Activated CD8-positive, alpha-beta memory T cell treated with anti-CD3 and anti-CD28 coated beads, Interleukin-2, amount 50 U/mL, for 4 hours (primary cell): ENCODE results near the gene PSAT1.
"Not testable (repeated sequence)": the region's sequence is repeated elsewhere in the genome, so short reads cannot be mapped to it uniquely, and the experiment has no call there.

ENCODE experiments used
- DNase-seq: peaks from one replicate; pipeline ENCODE4 v3.0.0-alpha.2; 2020

PSAT1 gene

GRCh38 chr9:78296893-78297671 lies at the start of gene PSAT1:
Gene PSAT1 (plus strand): TSS chr9:78297125. CDS start chr9:78297211, 86 bp downstream.
- peak; percentile 84 for DNase-seq

GRCh38 chr9:78248635-78249034 lies 48.3 kb upstream of the PSAT1 start:
- no peak for DNase-seq

GRCh38 chr9:78249542-78249941 lies 47.4 kb upstream of the PSAT1 start:
- DNase-seq, result no peak

- no peak for DNase-seq
Observed at GRCh38 chr9:78252616-78253015, 44.3 kb upstream of the PSAT1 start.

GRCh38 chr9:78253285-78253684 lies 43.6 kb upstream of the PSAT1 start:
- DNase-seq, result no peak

- DNase-seq, result no peak
Observed at GRCh38 chr9:78261403-78262001, 35.4 kb upstream of the PSAT1 start.

GRCh38 chr9:78262655-78263054 lies 34.3 kb upstream of the PSAT1 start:
- no peak for DNase-seq

GRCh38 chr9:78267889-78268288 lies 29.0 kb upstream of the PSAT1 start:
- no peak for DNase-seq

- DNase-seq, result no peak
Observed at GRCh38 chr9:78269784-78270183, 27.1 kb upstream of the PSAT1 start.

- DNase-seq, result no peak
Observed at GRCh38 chr9:78272307-78272706, 24.6 kb upstream of the PSAT1 start.

- DNase-seq, result no peak
Observed at GRCh38 chr9:78273761-78274160, 23.2 kb upstream of the PSAT1 start.

- no peak for DNase-seq
Observed at GRCh38 chr9:78278177-78278777, 18.6 kb upstream of the PSAT1 start.

GRCh38 chr9:78278801-78279200 lies 18.1 kb upstream of the PSAT1 start:
- no peak for DNase-seq

- DNase-seq, result no peak
Observed at GRCh38 chr9:78280982-78281668, 15.8 kb upstream of the PSAT1 start.

GRCh38 chr9:78284181-78284580 lies 12.7 kb upstream of the PSAT1 start:
- not testable (repeated sequence) for DNase-seq

GRCh38 chr9:78286125-78286524 lies 10.8 kb upstream of the PSAT1 start:
- DNase-seq, result no peak

GRCh38 chr9:78286946-78287388 lies 10.0 kb upstream of the PSAT1 start:
- no peak for DNase-seq

- no peak for DNase-seq
Observed at GRCh38 chr9:78288214-78288892, 8.6 kb upstream of the PSAT1 start.

- DNase-seq, result no peak
Observed at GRCh38 chr9:78289474-78289873, 7.5 kb upstream of the PSAT1 start.

GRCh38 chr9:78291240-78291925 lies 5.5 kb upstream of the PSAT1 start:
- DNase-seq, result no peak

- DNase-seq, result no peak
Observed at GRCh38 chr9:78292026-78292425, 4.9 kb upstream of the PSAT1 start.
